Mesendoderm (in vitro differentiated cells): ENCODE results near the gene KRAS. TPM values are rescaled to one million over a fixed set of nuclear protein-coding genes. Genes with fewer than 3 reads are reported as not detected.
"Not testable (repeated sequence)": the region's sequence is repeated elsewhere in the genome, so short reads cannot be mapped to it uniquely, and the experiment has no call there.

Experiments
- DNase-seq: peaks from one replicate; pipeline ENCODE4 v3.0.0; 2013
- H2AK5ac ChIP-seq: 2 replicates; pipeline ENCODE4 v1.6.1; 2013; ENCODE audit warnings: low read length, inconsistent platforms
- H2BK120ac ChIP-seq: 2 replicates; pipeline ENCODE4 v1.6.1; 2013; ENCODE audit warnings: low read depth, mild to moderate bottlenecking, low read length, moderate library complexity, mixed read lengths
- H2BK15ac ChIP-seq: replicated peaks from 2 replicates; pipeline ENCODE4 v1.6.1; 2013; ENCODE audit warnings: low read depth, mild to moderate bottlenecking, moderate library complexity
- H2BK5ac ChIP-seq: 2 replicates; pipeline ENCODE4 v1.6.1; 2013; ENCODE audit warnings: low read length, inconsistent platforms
- H3K18ac ChIP-seq: 2 replicates; pipeline ENCODE4 v1.6.1; 2013; ENCODE audit warnings: mild to moderate bottlenecking, low read length, mixed read lengths
- H3K23ac ChIP-seq: one replicate; pipeline ENCODE4 v1.6.1; 2013; ENCODE audit warnings: low read length
- H3K27ac ChIP-seq: 2 replicates; pipeline ENCODE4 v1.5.1; 2013; ENCODE audit warnings: low read depth, mild to moderate bottlenecking, inconsistent platforms, low read length, moderate library complexity
- H3K27me3 ChIP-seq: 2 replicates; pipeline ENCODE4 v1.6.1; 2013; ENCODE audit warnings: low read length, control low read depth, mild to moderate bottlenecking, inconsistent platforms; ENCODE audit not compliant: insufficient read depth, poor library complexity
- H3K36me3 ChIP-seq: 2 replicates; pipeline ENCODE4 v1.6.1; 2013; ENCODE audit warnings: low read length, inconsistent platforms; ENCODE audit not compliant: control insufficient read depth, insufficient read depth
- H3K4ac ChIP-seq: one replicate; pipeline ENCODE4 v1.6.1; 2013; ENCODE audit warnings: low read depth, mild to moderate bottlenecking, low read length, moderate library complexity
- H3K4me1 ChIP-seq: 2 replicates; pipeline ENCODE4 v1.6.1; 2013; ENCODE audit warnings: low read depth, low read length, inconsistent platforms; ENCODE audit not compliant: control insufficient read depth
- H3K4me2 ChIP-seq: 2 replicates; pipeline ENCODE4 v1.6.1; 2013; ENCODE audit warnings: low read length
- H3K4me3 ChIP-seq: 2 replicates; pipeline ENCODE4 v1.5.1; 2013; ENCODE audit warnings: mild to moderate bottlenecking, low read length
- H3K56ac ChIP-seq: one replicate; pipeline ENCODE4 v1.6.1; 2013; ENCODE audit warnings: low read length
- H3K79me1 ChIP-seq: 2 replicates; pipeline ENCODE4 v1.6.1; 2013; ENCODE audit warnings: low read length, inconsistent platforms
- H3K79me2 ChIP-seq: 2 replicates; pipeline ENCODE4 v1.6.1; 2013; ENCODE audit warnings: mild to moderate bottlenecking, low read length; ENCODE audit not compliant: control insufficient read depth, insufficient read depth
- H3K9ac ChIP-seq: 2 replicates; pipeline ENCODE4 v1.6.1; 2013; ENCODE audit warnings: low read length, inconsistent platforms
- H4K5ac ChIP-seq: one replicate; pipeline ENCODE4 v1.6.1; 2013; ENCODE audit warnings: low read length
- H4K8ac ChIP-seq: one replicate; pipeline ENCODE4 v1.6.1; 2013; ENCODE audit warnings: low read depth, mild to moderate bottlenecking, control low read depth, low read length, moderate library complexity
- WGBS: extraction: QIAGEN DNeasy Blood & Tissue Kit; methylation state at CpG from one replicate; pipeline ENCODE4 v1.1.7; 2013; ENCODE audit warnings: low lambda C conversion rate, missing lambda C conversion rate; ENCODE audit not compliant: insufficient coverage; ENCODE audit errors: extremely low coverage; 5-methylcytosine and 5-hydroxymethylcytosine counted together
- polyA plus RNA-seq, 2 experiments: library from polyadenylated mRNA; stranded (reverse); fragments of 200-250 nt; gene quantifications; one replicate each; pipeline ENCODE4 v1.2.3, GENCODE V29; 2013

Gene KRAS
- 56.3 TPM for polyA plus RNA-seq (2013, experiment 1 of 2)
- polyA plus RNA-seq (2013, experiment 2 of 2) = 55.6 TPM

DNA sequence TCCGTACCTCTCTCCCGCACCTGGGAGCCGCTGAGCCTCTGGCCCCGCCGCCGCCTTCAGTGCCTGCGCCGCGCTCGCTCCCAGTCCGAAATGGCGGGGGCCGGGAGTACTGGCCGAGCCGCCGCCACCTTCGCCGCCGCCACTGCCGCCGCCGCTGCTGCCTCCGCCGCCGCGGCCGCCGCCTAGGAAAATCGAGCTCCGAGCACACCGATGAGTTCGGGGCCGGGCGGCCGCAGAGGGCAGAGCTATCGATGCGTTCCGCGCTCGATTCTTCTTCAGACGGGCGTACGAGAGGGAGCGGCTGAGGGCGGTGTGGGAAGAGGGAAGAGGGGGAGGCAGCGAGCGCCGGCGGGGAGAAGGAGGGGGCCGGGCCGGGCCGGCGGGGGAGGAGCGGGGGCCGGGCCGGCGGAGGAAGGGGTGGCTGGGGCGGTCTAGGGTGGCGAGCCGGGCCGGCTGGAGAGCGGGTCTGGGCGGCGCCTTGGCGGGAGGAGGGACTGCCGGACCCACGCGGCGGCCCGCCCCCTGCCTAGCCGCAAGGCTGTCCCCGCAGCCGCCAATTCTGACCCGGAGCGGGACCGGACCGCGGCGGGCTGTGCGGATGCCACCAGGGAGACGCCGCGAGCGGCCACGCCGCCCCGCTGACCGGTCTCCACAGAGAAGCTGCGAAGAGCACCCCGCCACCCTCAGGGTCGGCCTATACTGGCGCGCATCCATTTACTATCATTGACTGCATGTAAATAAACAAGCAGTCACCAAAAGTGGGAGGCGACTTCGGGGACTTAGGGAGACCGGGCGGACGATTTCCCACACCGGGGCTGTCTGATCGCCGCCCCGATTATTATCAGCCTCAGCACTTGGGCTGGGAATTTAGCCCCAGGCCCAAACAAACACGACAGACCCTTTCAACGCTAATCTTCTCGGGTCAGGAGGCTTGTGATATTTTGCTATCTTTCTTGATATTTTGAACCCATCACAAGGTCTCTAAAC lies at the start of gene KRAS:
TSS of gene KRAS (minus strand) at position 186 of the 987 bp plus-strand sequence.
- H2AK5ac ChIP-seq = no peak within 1 kb of the TSS
- peaks cover 2% of the 10 kb centered on the region for H3K79me1 ChIP-seq
- peak within 1 kb of the TSS; percentile 75 for H3K4me3 ChIP-seq
- WGBS = no CpG with 5 or more reads among the region's 105 CpGs
- H3K79me2 ChIP-seq = peaks cover 31% of the 10 kb centered on the region
- H2BK5ac ChIP-seq = no peak within 1 kb of the TSS
- DNase-seq = peak; percentile 99
- peak within 1 kb of the TSS; percentile 94 for H3K56ac ChIP-seq
- no peaks in the 10 kb centered on the region for H3K27me3 ChIP-seq
- H3K18ac ChIP-seq = peak within 1 kb of the TSS; percentile 100
- no peaks in the 10 kb centered on the region for H3K36me3 ChIP-seq
- peaks cover 5% of the 10 kb centered on the region for H3K4me1 ChIP-seq
- H3K27ac ChIP-seq = peak within 1 kb of the TSS; percentile 96
- H3K23ac ChIP-seq = peak within 1 kb of the TSS; percentile 39
- H2BK15ac ChIP-seq = no peak within 1 kb of the TSS
- H3K4me2 ChIP-seq = peak within 1 kb of the TSS; percentile 88
- H3K4ac ChIP-seq = peak within 1 kb of the TSS; percentile 100
- H4K5ac ChIP-seq = no peak within 1 kb of the TSS
- H2BK120ac ChIP-seq = peak within 1 kb of the TSS; percentile 63
- H4K8ac ChIP-seq = peak within 1 kb of the TSS; percentile 60
- H3K9ac ChIP-seq = peak within 1 kb of the TSS; percentile 90

DNA sequence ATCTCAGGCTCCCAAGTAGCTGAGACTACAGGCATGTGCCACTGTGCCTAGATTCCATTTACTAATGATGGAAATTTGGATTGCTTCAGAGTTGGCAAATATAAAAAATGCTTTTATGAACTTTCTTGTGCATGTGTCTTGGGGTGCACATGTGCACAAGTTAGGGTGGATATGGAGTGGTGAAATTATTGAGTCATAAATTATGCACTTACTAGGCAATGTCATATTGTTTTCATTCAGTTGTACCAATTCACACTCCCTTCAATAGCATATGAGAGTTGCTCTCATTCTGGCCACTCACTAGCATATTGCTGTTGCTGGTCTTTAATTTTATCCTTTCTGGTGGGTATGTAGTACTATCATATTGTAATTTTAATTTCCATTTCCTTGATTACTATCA lies 45.7 kb upstream of the KRAS start:
- Histone ChIP-seq H3K79me1 (no peaks in the 10 kb centered on the region), H3K23ac (no peak overlapping the region), H3K9ac (no peak overlapping the region), H3K27ac (no peak overlapping the region), H4K5ac (no peak overlapping the region), H3K79me2 (no peaks in the 10 kb centered on the region), H2BK5ac (no peak overlapping the region), H3K27me3 (no peaks in the 10 kb centered on the region), H4K8ac (no peak overlapping the region), H2AK5ac (no peak overlapping the region), H3K4me3 (no peak overlapping the region), H3K36me3 (no peaks in the 10 kb centered on the region), H3K18ac (no peak overlapping the region), H2BK15ac (no peak overlapping the region), H2BK120ac (no peak overlapping the region), H3K4me1 (no peaks in the 10 kb centered on the region), H3K4ac (no peak overlapping the region), H3K4me2 (no peak overlapping the region), H3K56ac (no peak overlapping the region)
- DNase-seq = no peak

GRCh38 chr12:25295361-25295760 lies 44.6 kb upstream of the KRAS start:
- Histone ChIP-seq H3K79me1 (no peaks in the 10 kb centered on the region), H3K23ac (no peak overlapping the region), H2BK5ac (no peak overlapping the region), H3K9ac (no peak overlapping the region), H2AK5ac (no peak overlapping the region), H3K56ac (no peak overlapping the region), H3K79me2 (no peaks in the 10 kb centered on the region), H3K4ac (no peak overlapping the region), H3K27me3 (no peaks in the 10 kb centered on the region), H3K27ac (no peak overlapping the region), H3K18ac (no peak overlapping the region), H4K8ac (no peak overlapping the region), H2BK15ac (no peak overlapping the region), H3K4me2 (no peak overlapping the region), H3K4me3 (no peak overlapping the region), H3K36me3 (no peaks in the 10 kb centered on the region), H3K4me1 (no peaks in the 10 kb centered on the region), H4K5ac (no peak overlapping the region), H2BK120ac (no peak overlapping the region)
- no peak for DNase-seq
- no CpG with 5 or more reads among the region's 2 CpGs for WGBS

DNA sequence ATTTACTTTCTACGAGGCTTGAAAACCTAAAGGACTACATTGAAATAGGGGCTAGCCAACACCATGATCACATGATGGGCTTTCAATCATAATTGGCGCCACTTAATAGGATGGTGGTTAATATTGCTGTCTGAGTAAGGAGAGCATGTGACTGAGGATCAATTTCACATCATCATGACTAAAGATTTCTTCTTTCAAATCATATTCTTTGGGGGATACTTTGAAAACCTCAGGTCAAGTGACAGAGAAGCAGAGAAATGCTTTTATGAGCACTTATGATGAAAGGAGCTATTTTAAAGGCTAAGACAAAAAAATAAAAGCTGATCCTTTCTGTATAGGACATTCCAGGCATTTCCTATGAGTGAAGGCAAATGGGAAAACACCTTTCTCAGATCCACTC lies 42.9 kb upstream of the KRAS start:
- H3K18ac ChIP-seq = no peak overlapping the region
- H2BK120ac ChIP-seq = no peak overlapping the region
- no peak overlapping the region for H3K9ac ChIP-seq
- H3K4me2 ChIP-seq = no peak overlapping the region
- no peak overlapping the region for H3K56ac ChIP-seq
- H3K27ac ChIP-seq = no peak overlapping the region
- H2BK5ac ChIP-seq = no peak overlapping the region
- no peak overlapping the region for H2AK5ac ChIP-seq
- no peak overlapping the region for H3K4ac ChIP-seq
- no peak overlapping the region for H3K23ac ChIP-seq
- no peaks in the 10 kb centered on the region for H3K36me3 ChIP-seq
- H2BK15ac ChIP-seq = no peak overlapping the region
- no peaks in the 10 kb centered on the region for H3K4me1 ChIP-seq
- WGBS = no CpG with 5 or more reads among the region's 2 CpGs
- DNase-seq = no peak
- no peaks in the 10 kb centered on the region for H3K27me3 ChIP-seq
- H3K4me3 ChIP-seq = no peak overlapping the region
- H3K79me1 ChIP-seq = no peaks in the 10 kb centered on the region
- H4K8ac ChIP-seq = no peak overlapping the region
- no peak overlapping the region for H4K5ac ChIP-seq
- H3K79me2 ChIP-seq = no peaks in the 10 kb centered on the region

GRCh38 chr12:25292810-25293221 lies 42.1 kb upstream of the KRAS start:
- not testable (repeated sequence) for H3K23ac ChIP-seq, H2BK5ac ChIP-seq, H2BK15ac ChIP-seq, H3K79me2 ChIP-seq, H3K4me1 ChIP-seq, H3K27me3 ChIP-seq, DNase-seq, H3K4ac ChIP-seq, H3K18ac ChIP-seq, H2AK5ac ChIP-seq, H3K79me1 ChIP-seq, H3K27ac ChIP-seq, H2BK120ac ChIP-seq, H3K56ac ChIP-seq, H4K5ac ChIP-seq, H3K36me3 ChIP-seq, H3K4me3 ChIP-seq, H3K9ac ChIP-seq, H4K8ac ChIP-seq, H3K4me2 ChIP-seq
- no CpG with 5 or more reads among the region's 5 CpGs for WGBS
